ENCODE data around the gene SLC3A2.

DNA sequence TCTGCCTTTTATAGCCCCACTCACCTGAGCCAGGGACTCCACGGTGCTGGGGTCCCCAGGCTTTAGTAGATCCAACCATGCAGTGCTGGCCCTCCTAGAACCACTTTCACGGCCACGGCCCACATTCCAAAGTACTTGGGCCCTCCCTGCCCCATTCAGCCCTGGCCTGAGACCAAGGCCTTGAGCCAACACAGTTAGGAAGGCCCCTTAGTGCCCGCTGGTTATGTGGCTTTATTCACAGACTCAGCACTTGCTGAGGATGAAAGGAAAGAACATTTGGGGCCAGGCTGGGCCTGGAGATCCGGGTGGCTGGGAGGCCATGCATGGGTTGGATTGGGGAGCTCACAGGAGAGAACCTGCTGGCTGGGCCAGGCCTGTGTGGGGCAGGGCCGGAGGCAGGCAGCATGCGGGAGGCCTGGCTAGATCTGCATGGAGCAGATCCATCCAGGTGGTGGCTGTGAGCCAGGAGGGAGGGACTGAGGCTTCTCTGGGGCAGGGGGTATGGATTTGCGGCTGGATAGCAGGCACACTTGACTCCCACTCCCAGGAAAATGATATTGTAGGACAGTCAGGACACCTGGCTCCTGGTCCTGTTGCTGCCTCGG is 27.9 kb downstream of the SLC3A2 start:
- TF ChIP-seq POLR2A (IDR thresholded peaks at IDR 0.05; ENCODE audit: low read depth, low read length) (no peak), POLR2AphosphoS5 (IDR thresholded peaks at IDR 0.05; ENCODE audit: insufficient read depth, low read depth, low read length) (no peak), EZH2 (IDR thresholded peaks at IDR 0.05; ENCODE audit: borderline replicate concordance, low read depth, low read length, severe bottlenecking) (no peak), GATA2 (IDR thresholded peaks at IDR 0.05; ENCODE audit: insufficient read depth, insufficient read length, low read depth, low read length) (no peak), MYC (IDR thresholded peaks at IDR 0.05; ENCODE audit: low read depth, low read length) (no peak), FOS (IDR thresholded peaks at IDR 0.05; ENCODE audit: borderline replicate concordance, insufficient read depth, low read length) (no peak), JUN (IDR thresholded peaks at IDR 0.05; ENCODE audit: borderline replicate concordance, insufficient read depth, insufficient read length, low read depth) (no peak)
- TF ChIP-seq, protein P1, sequence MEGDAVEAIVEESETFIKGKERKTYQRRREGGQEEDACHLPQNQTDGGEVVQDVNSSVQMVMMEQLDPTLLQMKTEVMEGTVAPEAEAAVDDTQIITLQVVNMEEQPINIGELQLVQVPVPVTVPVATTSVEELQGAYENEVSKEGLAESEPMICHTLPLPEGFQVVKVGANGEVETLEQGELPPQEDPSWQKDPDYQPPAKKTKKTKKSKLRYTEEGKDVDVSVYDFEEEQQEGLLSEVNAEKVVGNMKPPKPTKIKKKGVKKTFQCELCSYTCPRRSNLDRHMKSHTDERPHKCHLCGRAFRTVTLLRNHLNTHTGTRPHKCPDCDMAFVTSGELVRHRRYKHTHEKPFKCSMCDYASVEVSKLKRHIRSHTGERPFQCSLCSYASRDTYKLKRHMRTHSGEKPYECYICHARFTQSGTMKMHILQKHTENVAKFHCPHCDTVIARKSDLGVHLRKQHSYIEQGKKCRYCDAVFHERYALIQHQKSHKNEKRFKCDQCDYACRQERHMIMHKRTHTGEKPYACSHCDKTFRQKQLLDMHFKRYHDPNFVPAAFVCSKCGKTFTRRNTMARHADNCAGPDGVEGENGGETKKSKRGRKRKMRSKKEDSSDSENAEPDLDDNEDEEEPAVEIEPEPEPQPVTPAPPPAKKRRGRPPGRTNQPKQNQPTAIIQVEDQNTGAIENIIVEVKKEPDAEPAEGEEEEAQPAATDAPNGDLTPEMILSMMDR (IDR thresholded peaks at IDR 0.05; ENCODE audit: extremely low read depth in 1 of 2, insufficient read depth in 1 of 2, low read depth in 1 of 2, low read length in 2 of 2) = no peak
- TF ChIP-seq, protein P2, sequence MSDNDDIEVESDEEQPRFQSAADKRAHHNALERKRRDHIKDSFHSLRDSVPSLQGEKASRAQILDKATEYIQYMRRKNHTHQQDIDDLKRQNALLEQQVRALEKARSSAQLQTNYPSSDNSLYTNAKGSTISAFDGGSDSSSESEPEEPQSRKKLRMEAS (IDR thresholded peaks at IDR 0.05; ENCODE audit: insufficient read depth, insufficient read length) = no peak

Data from endothelial cell of umbilical vein (primary cell).